Neural crest cell (in vitro differentiated cells): ENCODE measurements around the gene FBXL19. TPM values are rescaled to one million over a fixed set of nuclear protein-coding genes. Genes with fewer than 3 reads are reported as not detected.

Experiments used
- DNase-seq: peaks from one replicate; pipeline ENCODE4 v3.0.0; 2021; ENCODE audit warnings: low read depth, mixed read lengths, low spot score
- H3K27ac Mint-ChIP-seq: one replicate; pipeline ENCODE4 v1.8.0; 2021; ENCODE audit warnings: mild to moderate bottlenecking, mixed read lengths; ENCODE audit not compliant: unreplicated experiment
- H3K27me3 Mint-ChIP-seq: 2 replicates; pipeline ENCODE4 v1.8.0; 2021; ENCODE audit warnings: low read depth, mild to moderate bottlenecking, mixed read lengths
- H3K36me3 Mint-ChIP-seq: 2 replicates; pipeline ENCODE4 v1.8.0; 2021; ENCODE audit warnings: low read depth, mild to moderate bottlenecking, mixed read lengths
- H3K4me1 Mint-ChIP-seq: 2 replicates; pipeline ENCODE4 v1.8.0; 2021; ENCODE audit warnings: mixed read lengths
- H3K4me3 Mint-ChIP-seq: one replicate; pipeline ENCODE4 v1.8.0; 2021; ENCODE audit warnings: mild to moderate bottlenecking, mixed read lengths
- H3K9me3 Mint-ChIP-seq: 2 replicates; pipeline ENCODE4 v1.8.0; 2021; ENCODE audit warnings: mixed read lengths
- total RNA-seq: library from RNA; stranded (reverse); gene quantifications from 2 replicates; pipeline ENCODE4 v1.2.1, GENCODE V29; 2021
- TF ChIP-seq, protein P1 (sequence below): fragments of 200-600 bp; sonication (generic); conservative IDR thresholded peaks from 2 replicates; pipeline ENCODE4 v1.5.0; 2021; ENCODE audit warnings: antibody characterized with exemption, mild to moderate bottlenecking

Gene FBXL19
- total RNA-seq, 1 donor from 2014 or later = 84.7 TPM

DNA sequence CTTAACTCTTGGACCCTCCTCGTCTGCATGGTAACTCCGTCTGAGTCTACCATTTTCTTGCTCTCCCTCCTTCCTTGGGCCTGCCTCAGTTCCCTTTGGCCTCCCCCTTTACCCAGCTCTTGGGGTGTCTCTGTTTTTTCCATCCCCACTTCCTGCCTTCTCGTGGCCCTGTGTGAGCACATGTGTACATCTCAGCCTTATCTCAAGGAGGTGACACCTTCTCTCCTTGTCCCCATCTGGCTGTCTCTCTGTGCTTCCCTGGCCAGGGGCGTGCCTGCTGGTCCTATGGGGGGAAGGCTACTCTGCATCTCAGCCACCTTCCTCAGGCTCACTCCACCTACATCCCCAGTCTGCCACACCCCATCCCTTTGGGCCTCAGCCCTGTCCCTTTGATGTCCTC lies 20.4 kb upstream of the FBXL19 start:
- no peak for DNase-seq
- Mint-ChIP-seq H3K27ac (peak overlapping the region; percentile 91), H3K4me1 (peaks cover 31% of the 10 kb centered on the region), H3K27me3 (no peaks in the 10 kb centered on the region), H3K4me3 (peak overlapping the region; percentile 83), H3K36me3 (no peaks in the 10 kb centered on the region), H3K9me3 (no peaks in the 10 kb centered on the region)
- TF ChIP-seq, protein P1, sequence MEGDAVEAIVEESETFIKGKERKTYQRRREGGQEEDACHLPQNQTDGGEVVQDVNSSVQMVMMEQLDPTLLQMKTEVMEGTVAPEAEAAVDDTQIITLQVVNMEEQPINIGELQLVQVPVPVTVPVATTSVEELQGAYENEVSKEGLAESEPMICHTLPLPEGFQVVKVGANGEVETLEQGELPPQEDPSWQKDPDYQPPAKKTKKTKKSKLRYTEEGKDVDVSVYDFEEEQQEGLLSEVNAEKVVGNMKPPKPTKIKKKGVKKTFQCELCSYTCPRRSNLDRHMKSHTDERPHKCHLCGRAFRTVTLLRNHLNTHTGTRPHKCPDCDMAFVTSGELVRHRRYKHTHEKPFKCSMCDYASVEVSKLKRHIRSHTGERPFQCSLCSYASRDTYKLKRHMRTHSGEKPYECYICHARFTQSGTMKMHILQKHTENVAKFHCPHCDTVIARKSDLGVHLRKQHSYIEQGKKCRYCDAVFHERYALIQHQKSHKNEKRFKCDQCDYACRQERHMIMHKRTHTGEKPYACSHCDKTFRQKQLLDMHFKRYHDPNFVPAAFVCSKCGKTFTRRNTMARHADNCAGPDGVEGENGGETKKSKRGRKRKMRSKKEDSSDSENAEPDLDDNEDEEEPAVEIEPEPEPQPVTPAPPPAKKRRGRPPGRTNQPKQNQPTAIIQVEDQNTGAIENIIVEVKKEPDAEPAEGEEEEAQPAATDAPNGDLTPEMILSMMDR = no peak

DNA sequence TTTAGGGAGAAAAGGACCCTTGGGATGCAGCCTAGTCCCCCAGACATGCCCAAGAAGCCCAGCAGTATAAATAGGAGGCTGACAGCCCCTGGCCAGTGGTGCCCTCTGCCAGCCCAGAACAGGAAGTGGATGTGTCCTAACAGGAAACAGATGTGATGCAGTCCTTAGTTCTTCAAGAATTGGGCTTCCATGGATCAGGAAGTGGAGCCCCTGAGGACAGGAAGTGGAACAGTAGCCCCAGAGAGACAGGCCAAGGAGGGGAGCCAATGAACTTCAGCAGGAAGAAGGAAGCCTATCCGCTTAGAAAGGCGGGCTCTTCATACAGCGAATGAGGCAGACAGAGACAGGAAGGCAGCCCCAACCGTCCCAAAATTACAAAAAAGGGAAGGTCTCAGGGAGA lies 19.8 kb upstream of the FBXL19 start:
- Mint-ChIP-seq H3K27ac (peak overlapping the region; percentile 23), H3K27me3 (no peaks in the 10 kb centered on the region), H3K36me3 (no peaks in the 10 kb centered on the region), H3K4me1 (peaks cover 32% of the 10 kb centered on the region), H3K9me3 (no peaks in the 10 kb centered on the region), H3K4me3 (no peak overlapping the region)
- no peak for DNase-seq
- TF ChIP-seq, protein P1 = no peak

DNA sequence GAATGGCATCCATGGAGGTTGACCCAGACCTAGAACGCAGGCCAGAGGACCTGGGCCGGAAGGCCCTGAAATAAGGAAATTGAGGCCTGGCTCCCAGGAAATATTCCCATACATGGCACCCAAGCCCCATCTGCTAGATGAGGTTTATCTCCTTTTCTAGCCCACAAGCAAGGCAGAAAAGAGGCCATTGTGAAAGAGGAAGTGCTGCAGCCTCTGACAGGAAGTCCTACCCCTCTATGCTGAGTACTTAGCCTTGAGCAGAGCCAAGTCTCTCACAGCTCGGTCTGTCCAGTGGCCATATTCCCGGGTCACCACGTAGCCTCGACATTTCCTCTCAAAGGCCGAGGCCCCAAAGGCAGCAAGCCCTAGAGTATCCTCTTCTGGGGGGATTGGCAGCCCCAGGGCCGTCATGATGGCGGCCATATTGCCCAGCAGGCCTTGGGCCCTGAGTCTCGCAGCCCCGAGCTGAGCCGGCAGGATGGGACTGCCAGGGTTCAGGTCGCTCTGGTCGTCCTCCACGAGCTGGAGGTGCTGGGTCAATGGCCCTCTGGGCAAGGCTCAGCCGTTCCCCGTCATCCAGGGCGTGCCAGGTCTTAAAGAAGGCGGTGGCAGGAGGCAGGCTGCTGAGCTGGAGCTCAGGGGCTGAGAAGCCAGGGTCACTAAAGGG lies 19.1 kb upstream of the FBXL19 start:
- H3K27ac Mint-ChIP-seq = no peak overlapping the region
- H3K4me1 Mint-ChIP-seq = peaks cover 36% of the 10 kb centered on the region
- TF ChIP-seq, protein P1 = no peak
- no peak for DNase-seq
- no peaks in the 10 kb centered on the region for H3K36me3 Mint-ChIP-seq
- no peaks in the 10 kb centered on the region for H3K27me3 Mint-ChIP-seq
- H3K4me3 Mint-ChIP-seq = no peak overlapping the region
- H3K9me3 Mint-ChIP-seq = no peaks in the 10 kb centered on the region

DNA sequence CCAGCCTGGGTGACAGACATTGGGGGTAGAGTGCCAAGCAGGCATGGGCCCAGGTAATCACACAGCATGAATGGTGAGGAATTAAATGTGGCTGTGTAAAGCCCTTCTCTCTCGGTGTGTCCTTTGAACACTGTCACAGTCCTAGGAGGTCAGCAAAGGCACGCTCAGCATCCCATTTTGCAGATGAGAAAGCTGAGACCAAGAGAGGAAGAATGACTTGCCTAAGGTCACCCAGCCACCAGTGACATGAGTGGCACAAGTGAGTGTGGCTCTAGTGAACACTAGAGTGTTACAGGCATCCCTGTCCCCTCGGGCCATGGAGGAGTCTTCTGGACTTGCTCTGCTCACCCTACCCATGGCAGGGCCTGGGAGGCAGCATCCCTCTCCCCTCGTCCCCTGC lies 16.3 kb upstream of the FBXL19 start:
- no peaks in the 10 kb centered on the region for H3K36me3 Mint-ChIP-seq

DNA sequence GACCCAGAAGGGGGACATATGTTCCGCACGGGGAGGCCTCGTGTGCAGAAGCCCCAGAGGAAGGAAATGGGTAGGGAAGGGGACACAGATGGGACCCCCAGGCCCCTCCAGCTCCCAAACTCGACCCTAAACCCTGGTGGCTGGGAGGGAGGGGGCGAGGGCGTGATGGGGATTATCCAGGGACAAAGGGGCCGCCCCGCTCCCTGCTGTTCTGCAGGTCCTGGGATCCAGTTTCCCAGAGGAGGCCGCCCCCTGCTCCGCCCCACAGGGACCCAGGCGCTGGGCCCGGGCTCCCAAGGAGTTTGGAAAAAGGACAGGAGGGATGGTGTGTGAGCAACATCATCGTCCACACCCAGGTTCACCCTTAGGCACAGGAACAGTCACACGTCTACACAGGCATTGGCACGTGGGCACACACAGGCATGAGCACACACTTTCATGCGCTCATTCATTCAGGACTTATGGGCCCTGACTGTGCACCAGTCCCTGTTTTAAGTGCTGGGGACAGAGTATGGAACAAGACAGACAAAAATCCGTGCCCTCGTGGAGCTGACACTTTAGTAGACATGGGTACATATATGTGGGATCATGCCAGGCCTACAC lies 12.8 kb upstream of the FBXL19 start:
- no peak overlapping the region for H3K27ac Mint-ChIP-seq
- DNase-seq = no peak
- no peak overlapping the region for H3K4me3 Mint-ChIP-seq

More for the DNA sequence above, 16.3 kb upstream of the FBXL19 start:
- Mint-ChIP-seq H3K9me3 (no peaks in the 10 kb centered on the region), H3K4me1 (peaks cover 31% of the 10 kb centered on the region), H3K27me3 (no peaks in the 10 kb centered on the region), H3K27ac (no peak overlapping the region), H3K4me3 (no peak overlapping the region)
- TF ChIP-seq, protein P1 = no peak
- no peak for DNase-seq

More for the DNA sequence above, 12.8 kb upstream of the FBXL19 start:
- H3K4me1 Mint-ChIP-seq = peaks cover 15% of the 10 kb centered on the region
- no peaks in the 10 kb centered on the region for H3K9me3 Mint-ChIP-seq
- no peaks in the 10 kb centered on the region for H3K36me3 Mint-ChIP-seq
- TF ChIP-seq, protein P1 = no peak
- no peaks in the 10 kb centered on the region for H3K27me3 Mint-ChIP-seq
